ENCODE results near the gene E2F6. TPM values are rescaled to one million over a fixed set of nuclear protein-coding genes. Genes with fewer than 3 reads are reported as not detected.

E2F6 gene
- total and polyA plus RNA-seq, 2 of the 8 experiments (the other 6 are each of a cell fraction or from before 2014, with no cell fraction given): 8.3 to 14.9 TPM

GRCh38 chr2:11494310-11494709 is 28.3 kb upstream of the E2F6 start:
- POLR2A ChIA-PET (ENCODE audit: partially characterized antibody): no interaction called here
- Histone ChIP-seq H2BK12ac (ENCODE audit: low read depth, low read length) (no peak overlapping the region), H3K79me2 (ENCODE audit: control insufficient read depth in 1 of 2, insufficient read depth in 2 of 2, low read length in 2 of 2) (peaks cover 6 to 70% of the 10 kb centered on the region in 2 experiments), H3K56ac (replicated peaks; ENCODE audit: insufficient read length, low read depth, low read length) (no peak overlapping the region), H3K23ac (ENCODE audit: insufficient read length) (no peak overlapping the region), H4K20me1 (replicated peaks in 1 of 2; ENCODE audit: control insufficient read depth in 1 of 2, insufficient read depth in 2 of 2, low read length in 2 of 2) (peaks cover 0 to 9% of the 10 kb centered on the region in 2 experiments), H3K4me2 (ENCODE audit: insufficient read depth in 1 of 2, low read depth in 2 of 2, low read length in 2 of 2) (no peak overlapping the region), H3K36me3 (ENCODE audit: control insufficient read depth in 2 of 4, insufficient read depth in 4 of 4, low read length in 3 of 4) (no peaks in the 10 kb centered on the region), H3K9me3 (ENCODE audit: insufficient read depth in 2 of 2, low read depth in 1 of 2, low read length in 1 of 2) (0 out of 4 replicates have a peak, but pooled peaks cover 0 to 2% of the 10 kb centered on the region in 2 experiments), H2AFZ (ENCODE audit: low read length) (no peak overlapping the region), H4K5ac (ENCODE audit: insufficient read length, low read depth, low read length) (no peak overlapping the region), H3K27me3 (replicated peaks in 1 of 4; ENCODE audit: control insufficient read depth in 3 of 4, extremely low read depth in 1 of 4, insufficient read depth in 3 of 4, low read length in 3 of 4) (no peaks in the 10 kb centered on the region), H3K4ac (replicated peaks; ENCODE audit: insufficient read length, low read depth, low read length) (no peak overlapping the region), H3K14ac (ENCODE audit: insufficient read length) (no peak overlapping the region), H4K91ac (replicated peaks; ENCODE audit: insufficient read length, low read length) (no peak overlapping the region), H3K18ac (ENCODE audit: extremely low read depth, low read length) (no peak overlapping the region), H4K8ac (ENCODE audit: extremely low read depth, insufficient read depth, low read length) (no peak overlapping the region), H2BK120ac (replicated peaks; ENCODE audit: low read depth, low read length) (no peak overlapping the region), H2AK5ac (ENCODE audit: low read depth, low read length) (no peak overlapping the region), H3K23me2 (ENCODE audit: low read depth, low read length) (no peaks in the 10 kb centered on the region), H3K4me1 (replicated peaks in 1 of 4; ENCODE audit: control insufficient read depth in 3 of 4, insufficient read depth in 4 of 4, low read length in 3 of 4) (peaks cover 0 to 20% (median 11%) of the 10 kb centered on the region in 4 experiments; a peak in 6 of 7 replicates), H2BK15ac (ENCODE audit: low read length) (no peak overlapping the region), H3K27ac (ENCODE audit: low read depth, low read length) (no peak overlapping the region), H3K79me1 (ENCODE audit: low read depth, low read length) (peaks cover 13% of the 10 kb centered on the region), H2BK5ac (ENCODE audit: low read depth, low read length) (no peak overlapping the region), H3K4me3 (ENCODE audit: extremely low read depth in 1 of 4, insufficient read depth in 2 of 4, low read depth in 3 of 4, low read length in 4 of 4) (no peak overlapping the region), H3K9ac (replicated peaks in 1 of 4; ENCODE audit: extremely low read depth in 1 of 4, low read depth in 3 of 4, low read length in 3 of 4) (no peak overlapping the region), H2BK20ac (ENCODE audit: low read length) (no peak overlapping the region)
- no peak for DNase-seq (ENCODE audit: low read depth in 1 of 2, low spot score in 2 of 2)
- TF ChIP-seq ATF3 (IDR thresholded peaks at IDR 0.05; ENCODE audit: insufficient read depth, low read depth, low read length): no peak
- TF ChIP-seq CBX5 (IDR thresholded peaks at IDR 0.05; ENCODE audit: low read depth, low read length): no peak
- no peak for TF ChIP-seq RNF2 (IDR thresholded peaks at IDR 0.05; ENCODE audit: borderline replicate concordance, low read depth, low read length, missing control alignments, poor library complexity, severe bottlenecking)
- no peak for TF ChIP-seq TEAD4 (IDR thresholded peaks at IDR 0.05; ENCODE audit: low read depth, low read length)
- TF ChIP-seq KDM1A (IDR thresholded peaks at IDR 0.05; ENCODE audit: borderline replicate concordance, low read length): no peak
- no peak for TF ChIP-seq CREB1 (IDR thresholded peaks at IDR 0.05)
- TF ChIP-seq GABPA (IDR thresholded peaks at IDR 0.05; ENCODE audit: borderline replicate concordance, insufficient read depth, low read length): no peak
- TF ChIP-seq CHD1 (IDR thresholded peaks at IDR 0.05; ENCODE audit: low read depth, low read length): no peak
- no peak for TF ChIP-seq CEBPB (IDR thresholded peaks at IDR 0.05; ENCODE audit: low read depth, low read length)
- no peak for TF ChIP-seq MAFK (IDR thresholded peaks at IDR 0.05; ENCODE audit: low read depth, low read length)
- TF ChIP-seq GTF2F1 (IDR thresholded peaks at IDR 0.05; ENCODE audit: borderline replicate concordance, low read depth, low read length): no peak
- TF ChIP-seq TAF7 (optimal IDR thresholded peaks at IDR 0.05; ENCODE audit: borderline replicate concordance, low read depth, low read length): no peak
- TF ChIP-seq NRF1 (IDR thresholded peaks at IDR 0.05; ENCODE audit: low read depth, low read length): no peak
- TF ChIP-seq EGR1 (IDR thresholded peaks at IDR 0.05; ENCODE audit: borderline replicate concordance, low read depth, low read length): no peak
- 94% methylated on average over 2 of the region's 2 CpGs; no CpG with 5 or more reads in 1 of the 2 experiments for WGBS, 2 experiments (ENCODE audit: extremely low coverage in 1 of 2, insufficient coverage in 1 of 2, insufficient read length in 1 of 2, insufficient replicate concordance in 2 of 2, low coverage in 1 of 2, low lambda C conversion rate in 2 of 2, missing lambda C conversion rate in 1 of 2)
- CTCF ChIA-PET (ENCODE audit: partially characterized antibody): interaction anchor here (0.8 to 20.6 kb wide), 6 partner anchors 9 to 199 kb away, joined by 3 to 558 read pairs (median 6); partner anchors contain the start of gene GREB1
- no peak for FAIRE-seq

Data from H1 (cell line).